ENCODE data around the gene PSAP.

The PSAP gene

DNA sequence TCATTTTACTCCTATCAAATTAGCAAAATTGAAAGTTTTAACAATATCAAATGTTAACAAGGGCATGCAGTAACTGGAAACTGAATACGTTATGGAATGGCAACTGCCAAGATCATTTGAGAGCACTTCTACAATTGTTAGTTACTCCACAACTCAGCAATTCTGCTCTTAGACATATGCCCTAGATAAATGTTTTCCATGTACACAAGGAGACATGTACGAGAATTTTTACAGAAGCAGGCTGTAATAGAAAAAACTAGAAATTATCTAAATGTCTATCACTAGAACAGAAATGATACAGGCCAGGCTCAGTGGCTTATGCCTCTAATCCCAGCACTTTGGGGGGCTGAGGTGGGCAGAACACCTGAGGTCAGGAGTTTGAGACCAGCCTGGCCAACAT lies 7.0 kb downstream of the PSAP start:
- no peak for DNase-seq

GRCh38 chr10:71842856-71843686 lies 8.0 kb downstream of the PSAP start:
- DNase-seq: no peak

GRCh38 chr10:71842422-71842821 lies 8.6 kb downstream of the PSAP start:
- DNase-seq: no peak

- no peak for DNase-seq
Measured at GRCh38 chr10:71840958-71841335, 10.1 kb downstream of the PSAP start.

GRCh38 chr10:71840177-71840957 lies 10.7 kb downstream of the PSAP start:
- no peak for DNase-seq

- no peak for DNase-seq
Measured at GRCh38 chr10:71838264-71839211, 12.5 kb downstream of the PSAP start.

- DNase-seq: peak in 1 of 4 experiments; percentile 10
Measured at GRCh38 chr10:71837098-71837827, 13.8 kb downstream of the PSAP start.

GRCh38 chr10:71836596-71836974 lies 14.5 kb downstream of the PSAP start:
- DNase-seq: no peak

GRCh38 chr10:71835671-71836595 lies 15.1 kb downstream of the PSAP start:
- no peak for DNase-seq

DNA sequence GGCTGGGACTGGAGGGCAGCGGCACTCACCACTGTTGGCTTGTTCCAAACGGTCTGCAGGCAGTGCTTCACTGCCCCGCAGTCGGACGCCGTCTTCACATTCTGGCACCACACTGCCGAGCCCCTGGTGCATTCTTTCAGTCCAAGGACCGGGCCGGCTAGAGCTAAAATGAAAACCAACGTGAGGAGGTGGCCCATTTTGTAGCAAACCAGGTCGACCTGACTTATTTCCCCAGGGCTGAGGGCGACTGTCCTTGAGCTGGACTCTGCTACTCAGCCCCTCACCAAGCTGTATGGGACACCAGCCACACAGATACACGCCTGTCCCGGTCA lies 16.7 kb downstream of the PSAP start:
- no peak for DNase-seq

DNA sequence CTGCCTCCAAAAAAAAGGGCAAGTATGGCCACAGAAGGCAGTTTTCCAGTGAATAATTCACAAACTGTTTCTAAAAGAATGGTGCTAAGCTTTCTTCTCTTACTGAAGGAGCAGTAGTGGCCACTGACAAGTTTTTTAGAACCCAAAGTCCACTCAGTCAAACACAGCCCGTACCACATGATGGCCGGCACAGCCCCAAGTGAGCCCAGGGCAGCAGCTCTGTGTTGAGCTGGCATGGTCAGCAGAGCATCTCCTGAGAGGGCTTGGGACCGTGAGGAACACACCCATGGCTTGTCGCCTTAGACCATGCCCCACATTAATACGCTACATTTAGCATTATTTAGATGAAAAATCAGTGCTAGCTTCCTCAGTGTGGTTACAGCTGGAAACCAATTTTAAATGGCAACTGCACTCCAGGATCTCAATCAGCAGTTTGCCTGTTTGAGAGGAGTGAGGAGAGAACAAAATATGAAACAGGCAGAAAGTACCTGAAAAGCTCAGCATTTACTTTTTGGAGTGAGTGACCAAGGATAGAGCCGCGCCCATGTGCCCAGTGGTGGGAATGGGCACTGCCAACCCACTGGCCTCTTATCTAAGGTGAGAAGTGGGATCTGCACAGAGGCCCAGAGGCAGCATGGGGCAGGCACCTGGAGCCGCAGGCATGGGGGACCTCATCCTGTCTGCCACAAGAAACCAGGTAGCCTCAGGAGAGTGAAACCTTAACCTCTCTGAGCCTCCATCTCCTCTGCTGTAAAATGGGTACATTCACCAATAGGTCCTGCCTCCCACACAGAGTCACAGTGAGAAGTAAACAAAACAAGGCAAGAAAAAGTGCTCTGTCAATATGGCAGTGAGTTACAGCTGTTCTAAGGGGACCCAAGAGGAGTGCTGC lies 17.4 kb downstream of the PSAP start:
- no peak for DNase-seq

DNA sequence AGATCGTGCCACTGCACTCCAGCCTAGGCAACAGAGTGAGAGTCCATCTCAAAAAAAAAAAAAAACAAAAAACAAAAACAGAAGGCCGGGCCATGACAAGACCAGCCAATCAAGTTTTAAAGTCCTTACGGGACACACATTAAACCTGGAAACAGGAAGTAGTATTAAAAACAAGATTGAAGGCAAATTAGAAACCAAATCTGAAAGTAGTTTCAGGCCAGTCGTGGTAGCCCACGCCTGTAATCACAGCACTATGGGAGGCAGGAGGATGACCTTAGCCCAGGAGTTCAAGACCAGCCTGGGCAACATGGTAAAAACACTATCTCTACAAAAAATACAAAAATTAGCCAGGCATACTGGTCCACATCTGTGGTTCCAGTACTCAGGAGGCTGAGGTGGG lies 18.1 kb downstream of the PSAP start:
- no peak for DNase-seq

DNA sequence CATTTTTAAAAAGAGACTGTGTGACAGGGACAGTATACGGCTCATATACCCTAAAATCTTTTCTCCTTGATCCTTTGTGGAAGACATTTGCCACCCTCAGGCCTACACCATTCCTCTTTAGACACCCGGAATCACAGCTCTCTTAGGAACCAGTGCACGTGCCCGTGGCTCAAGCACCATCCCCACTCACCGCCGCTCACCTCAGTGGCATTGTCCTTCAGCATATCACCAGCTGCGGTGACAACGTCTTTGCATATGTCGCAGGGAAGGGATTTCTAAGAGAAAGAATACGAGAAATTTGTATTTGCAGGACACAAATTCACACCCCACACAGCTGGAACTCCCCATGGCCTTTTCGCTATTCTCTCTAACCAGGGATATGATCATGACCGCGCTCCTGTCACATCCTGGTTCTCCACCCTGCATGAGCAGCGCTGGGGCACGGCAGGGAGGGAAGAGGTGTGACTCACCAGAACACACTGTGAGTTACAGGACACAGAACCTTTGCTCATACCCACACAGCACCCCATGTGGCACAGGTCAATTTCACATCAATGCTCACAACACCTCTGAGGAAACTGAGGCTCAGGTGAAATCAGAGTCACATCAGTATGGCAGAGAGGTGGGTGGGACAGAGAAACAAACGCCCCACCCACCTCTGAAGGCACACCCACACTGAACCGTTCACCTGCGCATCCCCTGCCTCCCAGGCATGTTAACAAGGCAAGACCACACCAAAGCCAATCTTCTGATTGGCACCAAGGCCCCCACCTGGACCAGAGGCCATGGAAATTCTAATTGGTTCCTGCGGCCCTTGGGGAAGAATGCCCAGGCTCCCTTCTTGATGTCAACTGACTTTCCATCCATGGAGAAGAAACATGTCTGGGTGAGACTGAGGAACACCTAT lies 19.2 kb downstream of the PSAP start:
- DNase-seq: no peak

GRCh38 chr10:71830726-71831125 lies 20.3 kb downstream of the PSAP start:
- DNase-seq: no peak

- DNase-seq: no peak
Measured at GRCh38 chr10:71829896-71830295, 21.2 kb downstream of the PSAP start.

DNA sequence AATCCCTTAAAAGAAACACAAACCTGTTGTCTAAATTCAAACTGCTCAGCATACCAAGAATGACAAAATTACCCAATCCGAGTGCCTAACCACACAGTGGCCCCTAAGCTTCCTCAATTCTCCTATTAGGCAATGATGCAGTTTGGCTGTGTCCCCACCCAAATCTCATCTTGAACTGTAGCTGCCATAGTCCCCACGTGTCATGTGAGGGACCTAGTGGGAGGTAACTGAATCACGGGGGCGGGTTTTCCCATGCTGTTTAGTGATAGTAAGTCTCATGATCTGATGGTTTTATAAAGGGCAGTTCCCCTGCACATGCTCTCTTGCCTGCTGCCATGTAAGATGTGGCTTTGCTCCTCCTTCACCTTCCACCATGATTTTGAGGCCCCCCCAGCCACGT lies 21.9 kb downstream of the PSAP start:
- DNase-seq: no peak

DNA sequence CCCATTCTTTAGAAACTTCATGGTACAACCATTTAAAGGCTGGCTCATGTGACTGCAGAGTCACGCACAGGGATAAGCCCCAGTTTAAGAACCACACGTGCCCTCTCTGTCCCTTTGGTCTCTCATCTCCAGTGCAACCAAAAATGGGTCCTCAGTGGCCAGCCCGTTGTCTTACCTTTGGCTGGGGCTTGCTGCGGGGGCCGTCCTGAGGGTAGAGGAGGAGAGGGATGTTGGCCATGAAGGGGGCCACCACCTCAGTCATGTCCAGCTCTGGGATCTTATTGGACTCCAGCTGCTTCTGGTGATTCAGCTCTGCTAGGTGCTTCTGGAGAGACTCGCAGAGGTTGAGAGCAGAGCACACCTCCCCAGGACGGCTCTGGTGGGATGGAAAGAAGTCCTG lies 22.3 kb downstream of the PSAP start:
- DNase-seq: no peak

DNA sequence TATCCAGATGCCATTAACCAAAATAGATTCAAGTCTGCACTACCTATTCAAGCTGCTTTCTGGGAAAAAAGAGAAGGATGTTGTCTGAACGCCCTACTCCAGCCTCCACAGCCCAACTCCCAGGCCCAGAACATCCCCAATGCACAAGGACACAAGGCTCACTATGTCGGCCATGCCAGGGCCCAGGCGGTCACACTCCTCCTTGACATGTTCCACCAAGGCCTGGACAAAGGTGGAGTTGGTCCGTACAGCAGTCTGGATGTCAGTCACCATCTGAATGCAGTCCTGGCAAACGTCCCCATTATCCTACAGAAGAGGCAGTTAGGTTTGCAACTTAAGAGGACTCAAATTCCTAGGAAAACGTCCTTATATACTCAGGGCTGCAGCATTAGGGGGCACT lies 23.2 kb downstream of the PSAP start:
- DNase-seq: no peak

- no peak for DNase-seq
Measured at GRCh38 chr10:71825217-71825616, 25.8 kb downstream of the PSAP start.
